ENCODE results near the gene KIAA0319L.

DNA sequence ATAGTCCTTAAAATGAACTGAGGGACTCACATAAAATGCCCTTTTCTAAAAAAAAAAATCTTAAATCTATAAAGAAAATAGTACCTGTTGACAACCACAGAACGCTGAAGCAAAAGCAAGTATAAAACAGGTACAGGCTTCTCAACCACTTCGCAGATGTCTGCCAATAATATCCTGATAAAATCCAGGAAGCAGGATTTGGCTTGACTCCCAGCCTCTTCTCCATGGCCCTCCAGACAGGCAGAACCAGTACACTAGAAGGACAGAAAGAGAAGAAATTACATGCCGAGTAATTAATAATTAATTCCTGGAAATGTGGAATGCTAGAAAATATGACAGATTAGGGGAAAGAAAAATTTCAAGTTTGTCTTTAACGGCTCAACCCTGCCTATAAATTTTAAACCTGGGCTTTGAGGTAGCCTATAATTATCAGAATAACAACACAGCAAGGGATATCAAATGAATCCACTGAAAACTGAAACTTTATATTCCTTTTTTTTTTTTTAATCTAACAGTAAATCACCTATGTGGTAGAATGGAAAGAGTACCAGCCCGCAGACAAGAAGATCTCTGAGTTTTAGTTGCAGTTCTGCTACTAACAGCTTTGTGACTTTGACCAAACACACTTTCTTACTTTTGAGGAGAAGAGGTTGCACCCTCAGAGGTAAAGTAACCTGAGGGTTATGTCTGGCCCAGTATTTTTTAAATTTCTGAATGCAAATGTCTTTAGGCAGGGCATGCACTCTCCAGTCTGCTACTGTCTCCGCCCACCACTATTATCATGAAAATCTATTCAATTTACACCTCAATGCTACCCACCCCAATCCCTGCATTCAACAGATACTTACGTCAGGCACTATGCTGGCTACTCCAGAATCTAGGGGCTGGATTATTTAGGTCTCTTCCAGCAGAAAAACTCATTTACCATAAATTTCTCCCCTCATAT lies 2.7 kb downstream of the KIAA0319L start:
- TF ChIP-seq GATA2 (IDR thresholded peaks at IDR 0.05; ENCODE audit: low read depth, low read length) (no peak), GATA3 (IDR thresholded peaks at IDR 0.05; ENCODE audit: low read depth, low read length) (no peak)

Data from SH-SY5Y (cell line).